ENCODE measurements around the gene WDR82. TPM values are rescaled to one million over a fixed set of nuclear protein-coding genes. Genes with fewer than 3 reads are reported as not detected.

The WDR82 gene
- total and polyA plus RNA-seq, 2 experiments from 2014 or later = 25.2 to 71.8 TPM

DNA sequence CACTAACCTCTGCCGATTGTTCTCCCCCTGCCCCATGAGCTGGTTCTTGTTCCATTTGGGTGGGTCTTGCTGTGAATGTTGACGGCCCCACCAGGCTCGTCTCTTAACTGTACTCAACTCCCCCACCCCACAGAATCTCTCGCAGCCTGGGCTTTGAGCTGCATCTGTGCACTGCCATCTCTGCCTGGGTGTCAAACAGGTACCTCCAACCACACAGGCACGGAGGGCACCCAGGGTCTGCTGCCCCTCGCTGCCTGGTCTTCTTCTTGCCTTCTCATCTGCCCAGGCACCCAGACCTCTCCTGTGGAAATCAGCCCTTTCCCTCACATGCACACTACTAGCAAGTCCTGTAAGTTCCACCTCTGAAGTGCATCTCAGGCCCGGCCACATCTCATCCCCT, 63.1 kb downstream of the WDR82 start:
- peaks cover 32% of the 10 kb centered on the region for H3K36me3 ChIP-seq (ENCODE audit: insufficient read depth)
- ATAC-seq = no peak
- H3K9me3 Mint-ChIP-seq = no peaks in the 10 kb centered on the region

GRCh38 chr3:52213901-52214300, 64.5 kb downstream of the WDR82 start:
- Histone ChIP-seq H3K4me1 (ENCODE audit: insufficient read depth) (no peaks in the 10 kb centered on the region), H3K4me2 (no peak overlapping the region), H2AFZ (no peak overlapping the region), H3K9me2 (ENCODE audit: insufficient read depth) (no peaks in the 10 kb centered on the region), H3K4me3 (no peak overlapping the region), H3F3A (replicated peaks; ENCODE audit: low read depth) (no peaks in the 10 kb centered on the region), H3K27ac (ENCODE audit: low read depth) (no peak overlapping the region), H3K79me2 (replicated peaks; ENCODE audit: insufficient read depth) (no peaks in the 10 kb centered on the region), H4K20me1 (replicated peaks; ENCODE audit: insufficient read depth) (peaks cover 2% of the 10 kb centered on the region; the same call in 1 of the 2 replicates), H3K36me3 (ENCODE audit: insufficient read depth) (peaks cover 46% of the 10 kb centered on the region), H3K27me3 (ENCODE audit: insufficient read depth) (no peaks in the 10 kb centered on the region)
- DNase-seq (ENCODE audit: low spot score) (no peak), ATAC-seq (no peak)
- TF ChIP-seq EZH2 (IDR thresholded peaks at IDR 0.05; ENCODE audit: low read depth, unreplicated experiment) (no peak), CREB1 (CRISPR knock-in tag; IDR thresholded peaks at IDR 0.05; ENCODE audit: low read depth) (no peak), ZNF114 (CRISPR knock-in tag; IDR thresholded peaks at IDR 0.05) (no peak)
- TF ChIP-seq, protein P1, sequence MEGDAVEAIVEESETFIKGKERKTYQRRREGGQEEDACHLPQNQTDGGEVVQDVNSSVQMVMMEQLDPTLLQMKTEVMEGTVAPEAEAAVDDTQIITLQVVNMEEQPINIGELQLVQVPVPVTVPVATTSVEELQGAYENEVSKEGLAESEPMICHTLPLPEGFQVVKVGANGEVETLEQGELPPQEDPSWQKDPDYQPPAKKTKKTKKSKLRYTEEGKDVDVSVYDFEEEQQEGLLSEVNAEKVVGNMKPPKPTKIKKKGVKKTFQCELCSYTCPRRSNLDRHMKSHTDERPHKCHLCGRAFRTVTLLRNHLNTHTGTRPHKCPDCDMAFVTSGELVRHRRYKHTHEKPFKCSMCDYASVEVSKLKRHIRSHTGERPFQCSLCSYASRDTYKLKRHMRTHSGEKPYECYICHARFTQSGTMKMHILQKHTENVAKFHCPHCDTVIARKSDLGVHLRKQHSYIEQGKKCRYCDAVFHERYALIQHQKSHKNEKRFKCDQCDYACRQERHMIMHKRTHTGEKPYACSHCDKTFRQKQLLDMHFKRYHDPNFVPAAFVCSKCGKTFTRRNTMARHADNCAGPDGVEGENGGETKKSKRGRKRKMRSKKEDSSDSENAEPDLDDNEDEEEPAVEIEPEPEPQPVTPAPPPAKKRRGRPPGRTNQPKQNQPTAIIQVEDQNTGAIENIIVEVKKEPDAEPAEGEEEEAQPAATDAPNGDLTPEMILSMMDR (conservative IDR thresholded peaks at IDR 0.05; ENCODE audit: low read depth in 2 of 2) = no peak
- TF ChIP-seq, protein P2, sequence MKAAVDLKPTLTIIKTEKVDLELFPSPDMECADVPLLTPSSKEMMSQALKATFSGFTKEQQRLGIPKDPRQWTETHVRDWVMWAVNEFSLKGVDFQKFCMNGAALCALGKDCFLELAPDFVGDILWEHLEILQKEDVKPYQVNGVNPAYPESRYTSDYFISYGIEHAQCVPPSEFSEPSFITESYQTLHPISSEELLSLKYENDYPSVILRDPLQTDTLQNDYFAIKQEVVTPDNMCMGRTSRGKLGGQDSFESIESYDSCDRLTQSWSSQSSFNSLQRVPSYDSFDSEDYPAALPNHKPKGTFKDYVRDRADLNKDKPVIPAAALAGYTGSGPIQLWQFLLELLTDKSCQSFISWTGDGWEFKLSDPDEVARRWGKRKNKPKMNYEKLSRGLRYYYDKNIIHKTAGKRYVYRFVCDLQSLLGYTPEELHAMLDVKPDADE (IDR thresholded peaks at IDR 0.05) = no peak
- TF ChIP-seq, protein P3, sequence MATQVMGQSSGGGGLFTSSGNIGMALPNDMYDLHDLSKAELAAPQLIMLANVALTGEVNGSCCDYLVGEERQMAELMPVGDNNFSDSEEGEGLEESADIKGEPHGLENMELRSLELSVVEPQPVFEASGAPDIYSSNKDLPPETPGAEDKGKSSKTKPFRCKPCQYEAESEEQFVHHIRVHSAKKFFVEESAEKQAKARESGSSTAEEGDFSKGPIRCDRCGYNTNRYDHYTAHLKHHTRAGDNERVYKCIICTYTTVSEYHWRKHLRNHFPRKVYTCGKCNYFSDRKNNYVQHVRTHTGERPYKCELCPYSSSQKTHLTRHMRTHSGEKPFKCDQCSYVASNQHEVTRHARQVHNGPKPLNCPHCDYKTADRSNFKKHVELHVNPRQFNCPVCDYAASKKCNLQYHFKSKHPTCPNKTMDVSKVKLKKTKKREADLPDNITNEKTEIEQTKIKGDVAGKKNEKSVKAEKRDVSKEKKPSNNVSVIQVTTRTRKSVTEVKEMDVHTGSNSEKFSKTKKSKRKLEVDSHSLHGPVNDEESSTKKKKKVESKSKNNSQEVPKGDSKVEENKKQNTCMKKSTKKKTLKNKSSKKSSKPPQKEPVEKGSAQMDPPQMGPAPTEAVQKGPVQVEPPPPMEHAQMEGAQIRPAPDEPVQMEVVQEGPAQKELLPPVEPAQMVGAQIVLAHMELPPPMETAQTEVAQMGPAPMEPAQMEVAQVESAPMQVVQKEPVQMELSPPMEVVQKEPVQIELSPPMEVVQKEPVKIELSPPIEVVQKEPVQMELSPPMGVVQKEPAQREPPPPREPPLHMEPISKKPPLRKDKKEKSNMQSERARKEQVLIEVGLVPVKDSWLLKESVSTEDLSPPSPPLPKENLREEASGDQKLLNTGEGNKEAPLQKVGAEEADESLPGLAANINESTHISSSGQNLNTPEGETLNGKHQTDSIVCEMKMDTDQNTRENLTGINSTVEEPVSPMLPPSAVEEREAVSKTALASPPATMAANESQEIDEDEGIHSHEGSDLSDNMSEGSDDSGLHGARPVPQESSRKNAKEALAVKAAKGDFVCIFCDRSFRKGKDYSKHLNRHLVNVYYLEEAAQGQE (IDR thresholded peaks at IDR 0.05; ENCODE audit: unreplicated experiment) = no peak
- H3K36me3 Mint-ChIP-seq (ENCODE audit: low read depth) = peaks cover 67% of the 10 kb centered on the region
- H3K27me3 Mint-ChIP-seq (ENCODE audit: insufficient read depth, low read depth, poor library complexity) = peaks cover 7% of the 10 kb centered on the region
- H3K4me1 Mint-ChIP-seq = peaks cover 6% of the 10 kb centered on the region; the same call in 2 of the 3 replicates
- no peak overlapping the region for H3K4me3 Mint-ChIP-seq
- H3K9me3 Mint-ChIP-seq = no peaks in the 10 kb centered on the region
- no peak overlapping the region for H3K27ac Mint-ChIP-seq

More for the DNA sequence above, 63.1 kb downstream of the WDR82 start:
- Histone ChIP-seq H4K20me1 (replicated peaks; ENCODE audit: insufficient read depth) (peaks cover 2% of the 10 kb centered on the region; the same call in 1 of the 2 replicates), H3F3A (replicated peaks; ENCODE audit: low read depth) (no peaks in the 10 kb centered on the region), H2AFZ (no peak overlapping the region), H3K27ac (ENCODE audit: low read depth) (no peak overlapping the region), H3K4me1 (ENCODE audit: insufficient read depth) (no peaks in the 10 kb centered on the region), H3K27me3 (ENCODE audit: insufficient read depth) (no peaks in the 10 kb centered on the region), H3K4me3 (no peak overlapping the region), H3K4me2 (no peak overlapping the region), H3K9me2 (ENCODE audit: insufficient read depth) (no peaks in the 10 kb centered on the region), H3K79me2 (replicated peaks; ENCODE audit: insufficient read depth) (no peaks in the 10 kb centered on the region)
- TF ChIP-seq, protein P3 (IDR thresholded peaks at IDR 0.05; ENCODE audit: unreplicated experiment) = no peak
- TF ChIP-seq STAT1 (IDR thresholded peaks at IDR 0.05; ENCODE audit: unreplicated experiment) (no peak), NANOG (IDR thresholded peaks at IDR 0.05; ENCODE audit: borderline replicate concordance) (no peak)
- Mint-ChIP-seq H3K36me3 (ENCODE audit: low read depth) (peaks cover 52% of the 10 kb centered on the region), H3K4me1 (peaks cover 8% of the 10 kb centered on the region; the same call in 2 of the 3 replicates), H3K4me3 (no peak overlapping the region), H3K27me3 (ENCODE audit: insufficient read depth, low read depth, poor library complexity) (peaks cover 7% of the 10 kb centered on the region), H3K27ac (no peak overlapping the region)
- no peak for DNase-seq (ENCODE audit: low spot score)

Measured in GM23338 (cell line).